Fibroblast of lung (primary cell): ENCODE measurements around the gene HK2.

Source experiments
- CTCF ChIP-seq, 2 donors: IDR thresholded peaks in 1 of 2; conservative IDR thresholded peaks in 1 of 2; 1 replicate in 1 of 2; 2 replicates in 1 of 2; pipeline ENCODE4 v1.5.1; 2011 to 2012; ENCODE audit warnings: low read length in 2 of 2, control low read depth in 1 of 2, inconsistent platforms in 1 of 2, low read depth in 1 of 2, mild to moderate bottlenecking in 1 of 2
- EZH2 ChIP-seq: IDR thresholded peaks from 2 replicates; pipeline ENCODE4 v1.5.1; 2012; ENCODE audit warnings: low read length, control low read depth, mild to moderate bottlenecking; ENCODE audit errors: missing control alignments

GRCh38 chr2:74876081-74876886 is 42.4 kb downstream of the HK2 start:
- peak; percentile 57 for TF ChIP-seq CTCF (conservative IDR thresholded peaks at IDR 0.05 in 1 of 2, IDR thresholded peaks at IDR 0.05 in 1 of 2; ENCODE audit: low read depth in 1 of 2, low read length in 2 of 2)
- TF ChIP-seq EZH2: no peak
